AG09309 (cell line): ENCODE data around the gene ZMYM4.

Experiments used
- DNase-seq: peaks from one replicate; pipeline ENCODE4 v3.0.0-alpha.2; 2010; ENCODE audit warnings: low read depth
- H3K4me3 ChIP-seq: 2 replicates; pipeline ENCODE4 v1.5.1; 2011; ENCODE audit warnings: mild to moderate bottlenecking, low read depth, low read length, moderate library complexity; ENCODE audit not compliant: control insufficient read depth
- TF ChIP-seq, protein P1 (sequence below): IDR thresholded peaks from 2 replicates; pipeline ENCODE4 v1.5.1; 2011; ENCODE audit warnings: mild to moderate bottlenecking, low read depth, low read length, inconsistent platforms; ENCODE audit not compliant: insufficient read depth, control insufficient read depth; ENCODE audit errors: missing control alignments

ZMYM4 gene

GRCh38 chr1:35452106-35452774 lies 183.7 kb downstream of the ZMYM4 start:
- no peak overlapping the region for H3K4me3 ChIP-seq
- peak; percentile 29 for DNase-seq
- TF ChIP-seq, protein P1, sequence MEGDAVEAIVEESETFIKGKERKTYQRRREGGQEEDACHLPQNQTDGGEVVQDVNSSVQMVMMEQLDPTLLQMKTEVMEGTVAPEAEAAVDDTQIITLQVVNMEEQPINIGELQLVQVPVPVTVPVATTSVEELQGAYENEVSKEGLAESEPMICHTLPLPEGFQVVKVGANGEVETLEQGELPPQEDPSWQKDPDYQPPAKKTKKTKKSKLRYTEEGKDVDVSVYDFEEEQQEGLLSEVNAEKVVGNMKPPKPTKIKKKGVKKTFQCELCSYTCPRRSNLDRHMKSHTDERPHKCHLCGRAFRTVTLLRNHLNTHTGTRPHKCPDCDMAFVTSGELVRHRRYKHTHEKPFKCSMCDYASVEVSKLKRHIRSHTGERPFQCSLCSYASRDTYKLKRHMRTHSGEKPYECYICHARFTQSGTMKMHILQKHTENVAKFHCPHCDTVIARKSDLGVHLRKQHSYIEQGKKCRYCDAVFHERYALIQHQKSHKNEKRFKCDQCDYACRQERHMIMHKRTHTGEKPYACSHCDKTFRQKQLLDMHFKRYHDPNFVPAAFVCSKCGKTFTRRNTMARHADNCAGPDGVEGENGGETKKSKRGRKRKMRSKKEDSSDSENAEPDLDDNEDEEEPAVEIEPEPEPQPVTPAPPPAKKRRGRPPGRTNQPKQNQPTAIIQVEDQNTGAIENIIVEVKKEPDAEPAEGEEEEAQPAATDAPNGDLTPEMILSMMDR: no peak

GRCh38 chr1:35453031-35453430 lies 184.5 kb downstream of the ZMYM4 start:
- no peak for DNase-seq
- TF ChIP-seq, protein P1: no peak
- no peak overlapping the region for H3K4me3 ChIP-seq

- TF ChIP-seq, protein P1: no peak
- DNase-seq: no peak
- no peak overlapping the region for H3K4me3 ChIP-seq
These were observed 185.7 kb downstream of the ZMYM4 start for GRCh38 chr1:35454176-35454575.

DNA sequence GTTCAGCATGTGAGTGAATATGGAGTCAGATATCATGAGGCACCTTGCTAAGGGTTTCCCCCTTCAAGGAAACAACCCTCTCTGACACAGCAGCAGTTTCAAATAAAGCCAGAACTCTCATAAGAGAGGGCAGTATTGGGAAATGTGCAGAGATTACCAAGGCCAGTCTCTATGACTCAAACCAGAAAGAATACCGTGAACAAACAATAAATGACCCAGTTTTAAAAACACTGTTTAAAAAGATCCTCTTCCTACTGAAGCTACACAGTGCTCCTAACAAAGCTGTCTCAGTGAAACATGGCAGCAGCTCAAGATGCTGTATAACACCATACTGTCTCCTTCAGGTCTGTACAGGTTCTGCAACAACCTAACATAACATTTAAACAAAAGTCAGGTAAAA lies 186.1 kb downstream of the ZMYM4 start:
- peak; percentile 75 for DNase-seq
- TF ChIP-seq, protein P1: peak; percentile 25
- no peak overlapping the region for H3K4me3 ChIP-seq

- DNase-seq: no peak
These were observed 192.3 kb downstream of the ZMYM4 start for GRCh38 chr1:35460796-35461195.

DNA sequence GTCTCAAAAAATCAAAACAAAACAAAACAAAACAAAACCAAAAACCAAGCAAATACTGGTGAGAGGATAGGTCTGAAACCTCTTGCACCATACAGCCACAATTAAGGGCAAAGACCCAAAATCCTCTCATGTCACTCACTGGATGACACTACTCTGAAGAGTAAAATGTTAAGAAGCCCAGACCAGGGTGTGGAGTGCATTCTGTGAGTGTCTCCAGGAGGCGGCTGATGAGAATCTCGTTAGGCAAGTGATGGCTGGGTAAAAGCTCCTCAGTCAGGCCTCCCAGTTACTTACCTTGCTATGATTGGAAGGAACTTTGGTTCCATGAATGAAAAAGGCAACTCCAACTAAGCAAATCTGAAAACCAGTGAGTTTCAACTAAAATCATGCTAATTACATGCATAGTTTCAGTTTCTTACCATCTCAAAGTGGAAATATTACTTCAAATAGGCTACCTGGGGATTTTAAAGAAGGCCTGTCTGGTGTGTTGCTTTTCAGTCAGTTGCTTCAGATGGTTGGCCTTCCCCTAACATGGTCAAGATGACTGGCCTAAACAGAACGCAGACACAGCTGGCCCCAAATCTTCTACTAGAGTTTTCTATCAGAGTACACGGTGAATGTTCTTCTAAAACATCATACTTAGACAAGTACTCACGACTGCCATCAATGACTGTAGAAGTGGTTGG lies 193.6 kb downstream of the ZMYM4 start:
- no peak for DNase-seq
- no peak overlapping the region for H3K4me3 ChIP-seq
- TF ChIP-seq, protein P1: no peak

More at GRCh38 chr1:35460796-35461195, 192.3 kb downstream of the ZMYM4 start:
- no peak overlapping the region for H3K4me3 ChIP-seq
- TF ChIP-seq, protein P1: no peak
